KOPT-K1 (cell line): ENCODE results near the gene CAMTA1.

Experiments
- H3K27ac ChIP-seq: fragments of 200-600 bp; sonication (generic); 2 replicates; pipeline ENCODE4 v1.5.1; 2016; ENCODE audit warnings: antibody characterized with exemption, mild to moderate bottlenecking, low read depth, low read length; ENCODE audit not compliant: poor library complexity, severe bottlenecking
- H3K36me3 ChIP-seq: fragments of 200-600 bp; sonication (generic); 2 replicates; pipeline ENCODE4 v1.5.1; 2017; ENCODE audit warnings: antibody characterized with exemption, mild to moderate bottlenecking, low read length, moderate library complexity; ENCODE audit not compliant: insufficient read depth
- H3K9me3 ChIP-seq: fragments of 200-600 bp; sonication (generic); 2 replicates; pipeline ENCODE4 v1.5.1; 2017; ENCODE audit warnings: antibody characterized with exemption, low read length, mild to moderate bottlenecking; ENCODE audit not compliant: insufficient read depth, poor library complexity, severe bottlenecking

Gene CAMTA1

DNA sequence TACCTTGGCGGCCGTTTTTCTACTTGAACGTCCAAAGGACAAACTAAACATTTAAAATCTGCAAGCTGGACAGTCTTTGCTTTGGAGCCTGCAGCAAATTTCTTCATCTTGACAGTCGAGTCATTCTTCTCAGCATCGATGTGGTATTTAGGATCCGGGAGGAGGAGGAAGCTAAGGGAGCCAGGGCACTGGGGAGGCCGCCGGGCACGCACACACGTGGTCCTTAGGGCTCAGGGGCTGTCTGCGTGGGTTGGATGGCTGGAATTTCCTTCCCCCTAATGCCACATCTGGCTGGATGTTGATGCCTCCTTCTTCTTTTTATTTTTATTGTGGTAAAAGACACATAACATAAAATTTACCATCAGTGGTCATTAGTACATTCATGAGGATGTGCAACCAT lies 300.9 kb downstream of the CAMTA1 start:
- Histone ChIP-seq H3K9me3 (no peaks in the 10 kb centered on the region), H3K36me3 (no peaks in the 10 kb centered on the region), H3K27ac (no peak overlapping the region)

DNA sequence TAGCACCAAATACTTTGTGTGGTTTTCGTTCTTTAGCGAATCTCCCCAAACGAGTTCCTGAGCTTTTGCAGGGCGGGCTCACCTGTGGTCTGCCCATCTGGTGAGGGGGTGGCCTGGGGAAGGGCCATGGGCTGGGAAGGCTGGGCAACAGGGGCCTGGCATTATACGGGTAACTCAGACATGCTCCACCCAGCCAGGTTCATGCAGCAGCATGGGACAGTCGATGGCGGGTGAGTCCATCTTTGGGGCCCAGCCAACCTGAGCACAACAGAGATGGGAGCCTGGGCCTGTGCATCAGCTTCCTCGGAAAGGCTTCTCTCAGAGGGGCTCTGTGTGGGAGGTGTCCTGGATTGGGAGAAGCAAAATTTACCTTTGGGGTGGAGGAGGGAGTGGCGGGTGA lies 302.6 kb downstream of the CAMTA1 start:
- Histone ChIP-seq H3K27ac (no peak overlapping the region), H3K36me3 (no peaks in the 10 kb centered on the region), H3K9me3 (no peaks in the 10 kb centered on the region)

DNA sequence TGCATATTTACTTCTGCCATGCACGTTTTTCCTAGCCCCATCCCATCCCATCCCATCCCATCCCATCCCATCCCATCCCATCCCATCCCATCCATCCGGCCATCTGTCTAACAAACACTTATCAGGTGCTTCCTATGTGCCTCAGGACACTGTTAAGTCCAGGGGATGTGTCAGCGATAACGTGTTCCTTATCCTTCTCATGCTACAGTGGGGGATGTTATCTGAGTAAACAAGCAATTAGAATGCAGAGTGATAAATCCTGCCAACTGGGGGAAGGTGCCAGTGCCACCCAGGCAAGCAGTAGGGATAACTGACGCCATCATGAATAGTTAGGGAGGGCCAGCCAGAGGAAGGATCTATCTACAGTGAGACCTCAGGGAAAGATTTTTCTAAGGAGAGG lies 304.2 kb downstream of the CAMTA1 start:
- no peaks in the 10 kb centered on the region for H3K9me3 ChIP-seq
- no peak overlapping the region for H3K27ac ChIP-seq
- H3K36me3 ChIP-seq, result no peaks in the 10 kb centered on the region

DNA sequence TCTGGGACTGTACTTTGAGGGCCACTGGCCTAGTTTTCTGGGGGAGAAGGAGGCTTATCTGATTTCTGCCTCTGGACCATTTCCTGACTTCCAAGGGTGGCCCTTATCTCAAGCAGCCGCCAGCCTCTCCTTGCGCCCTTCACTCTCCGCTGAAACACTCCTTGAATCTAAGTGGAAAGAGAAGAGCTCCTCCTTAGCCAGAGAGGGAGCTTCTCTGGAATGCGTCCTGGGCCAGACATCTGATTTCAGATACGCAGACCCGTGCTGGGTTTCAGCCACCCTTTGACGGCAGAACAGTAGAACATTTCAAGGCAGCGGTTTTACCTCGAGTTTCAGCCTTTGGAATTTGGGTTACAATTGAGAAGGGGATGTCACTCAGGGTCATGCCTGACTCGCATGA lies 308.0 kb downstream of the CAMTA1 start:
- Histone ChIP-seq H3K27ac (no peak overlapping the region), H3K36me3 (no peaks in the 10 kb centered on the region), H3K9me3 (no peaks in the 10 kb centered on the region)

DNA sequence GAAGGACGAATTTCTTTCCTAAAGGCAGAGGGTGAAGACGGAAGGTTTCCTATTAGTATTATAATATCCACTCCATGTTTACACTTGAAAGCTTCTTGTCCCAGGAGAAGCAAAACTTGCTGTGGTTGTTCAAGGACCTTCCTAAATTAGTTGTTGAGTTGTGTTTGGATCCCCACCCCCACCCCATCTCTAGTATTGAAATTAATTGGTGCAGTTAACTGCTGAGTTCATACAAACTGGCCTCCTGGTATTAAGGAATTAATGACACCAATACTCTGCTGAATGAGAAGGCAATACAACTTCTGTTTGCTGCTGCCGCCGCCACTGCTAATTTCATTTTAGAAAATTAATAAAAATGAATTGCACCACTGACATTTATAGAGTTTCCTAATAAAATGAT lies 308.8 kb downstream of the CAMTA1 start:
- Histone ChIP-seq H3K9me3 (no peaks in the 10 kb centered on the region), H3K36me3 (no peaks in the 10 kb centered on the region), H3K27ac (no peak overlapping the region)

DNA sequence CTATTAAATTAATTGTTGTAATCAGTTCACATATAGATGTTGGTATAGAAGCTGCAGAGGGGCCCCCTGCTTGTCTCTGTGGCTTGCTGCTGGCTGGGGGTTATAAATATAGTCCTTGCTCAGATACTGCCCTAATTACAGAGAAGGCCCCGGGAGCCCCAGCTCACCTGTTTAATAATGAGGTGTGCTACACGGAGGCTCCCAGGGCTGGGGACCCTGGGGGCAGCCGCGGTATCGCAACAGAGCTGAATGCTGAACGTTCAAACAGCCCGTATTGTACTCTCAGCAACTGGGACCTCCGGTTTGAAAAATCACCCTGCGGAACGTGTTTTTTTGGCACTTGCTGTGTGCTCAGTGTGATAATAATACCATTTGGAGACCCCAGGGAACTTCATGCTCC lies 309.3 kb downstream of the CAMTA1 start:
- Histone ChIP-seq H3K9me3 (no peaks in the 10 kb centered on the region), H3K36me3 (no peaks in the 10 kb centered on the region), H3K27ac (no peak overlapping the region)

DNA sequence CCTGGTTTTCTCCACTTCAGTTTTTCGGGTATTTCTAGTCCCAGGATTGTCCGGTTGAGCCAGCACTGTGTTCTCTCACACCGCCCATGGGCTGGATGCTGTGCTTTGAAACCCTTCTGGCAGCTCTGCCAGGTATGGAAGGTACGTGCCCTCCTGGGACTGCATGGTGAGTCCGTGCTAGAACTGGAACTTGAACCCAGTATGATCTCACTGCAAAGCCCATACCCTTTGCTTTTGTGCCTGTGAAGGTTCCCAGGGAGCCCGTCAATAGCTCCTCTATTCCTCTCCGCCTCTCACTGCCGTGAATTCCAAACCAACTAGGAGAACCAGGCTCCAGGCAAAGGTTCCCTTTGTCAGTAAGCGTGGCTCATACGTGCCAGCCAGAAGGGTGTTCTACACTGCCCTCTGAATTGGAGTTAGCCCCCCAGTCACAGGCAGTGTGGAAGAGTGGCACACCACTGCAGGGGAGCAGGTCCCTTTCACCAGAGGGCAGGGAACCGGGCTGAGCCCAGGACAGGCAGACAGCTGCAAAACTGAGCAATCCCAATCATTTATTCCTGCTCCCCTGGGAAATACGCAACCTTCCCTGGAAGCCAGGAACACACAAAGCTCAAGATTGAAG lies 310.2 kb downstream of the CAMTA1 start:
- no peaks in the 10 kb centered on the region for H3K36me3 ChIP-seq
- no peak overlapping the region for H3K27ac ChIP-seq
- H3K9me3 ChIP-seq, result no peaks in the 10 kb centered on the region

DNA sequence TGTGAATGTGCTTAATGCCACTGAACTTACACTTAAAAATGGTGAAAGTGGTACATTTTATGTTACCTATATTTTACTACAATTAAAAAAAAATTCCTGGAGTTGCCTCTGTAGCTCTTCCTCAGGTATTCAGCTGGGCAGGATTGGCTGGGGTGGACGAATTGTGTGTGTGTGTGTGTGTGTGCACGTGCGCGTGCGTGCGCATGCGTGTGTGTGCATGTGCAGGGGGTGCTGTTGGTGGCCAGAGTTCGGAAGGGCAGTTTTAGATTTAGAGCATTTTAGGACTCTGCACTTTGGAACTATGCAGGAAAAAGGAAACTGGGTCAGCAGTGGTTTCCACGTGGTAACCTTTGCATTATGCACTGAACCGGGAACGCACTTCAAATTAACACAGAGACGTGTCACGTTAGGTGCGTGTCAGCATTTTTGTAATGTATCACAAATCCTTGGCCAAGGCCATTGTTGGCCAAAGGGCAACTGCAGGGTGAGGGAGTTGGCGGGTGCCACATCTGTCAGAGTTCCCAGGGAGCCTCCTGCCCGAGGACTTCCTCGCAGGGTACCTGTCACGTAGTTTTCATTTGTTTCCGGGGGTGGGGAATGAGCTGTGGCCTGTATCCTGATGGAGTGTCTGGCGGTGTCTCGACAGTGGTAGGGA lies 312.8 kb downstream of the CAMTA1 start:
- no peaks in the 10 kb centered on the region for H3K9me3 ChIP-seq
- H3K36me3 ChIP-seq, result no peaks in the 10 kb centered on the region
- no peak overlapping the region for H3K27ac ChIP-seq

DNA sequence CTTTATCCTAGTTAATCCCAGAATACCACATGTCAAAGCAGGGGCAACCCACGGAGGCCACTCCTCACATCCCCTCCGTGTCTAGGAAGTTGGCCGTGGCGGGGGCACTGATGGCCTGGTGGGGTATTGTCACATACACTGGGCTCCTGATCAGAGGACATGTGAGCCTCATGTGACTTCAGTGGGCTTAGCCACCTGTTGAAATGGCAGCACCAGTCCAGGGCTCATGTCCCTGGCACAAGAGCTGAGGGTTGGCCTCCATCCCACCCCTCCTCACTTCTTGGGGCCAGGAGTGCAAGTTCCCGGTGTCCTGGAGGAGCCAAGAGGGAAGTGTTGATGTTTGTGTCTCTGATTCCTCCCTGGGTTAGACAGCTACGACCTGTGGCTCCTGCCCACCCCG lies 313.4 kb downstream of the CAMTA1 start:
- H3K27ac ChIP-seq, result no peak overlapping the region
- no peaks in the 10 kb centered on the region for H3K36me3 ChIP-seq
- no peaks in the 10 kb centered on the region for H3K9me3 ChIP-seq

DNA sequence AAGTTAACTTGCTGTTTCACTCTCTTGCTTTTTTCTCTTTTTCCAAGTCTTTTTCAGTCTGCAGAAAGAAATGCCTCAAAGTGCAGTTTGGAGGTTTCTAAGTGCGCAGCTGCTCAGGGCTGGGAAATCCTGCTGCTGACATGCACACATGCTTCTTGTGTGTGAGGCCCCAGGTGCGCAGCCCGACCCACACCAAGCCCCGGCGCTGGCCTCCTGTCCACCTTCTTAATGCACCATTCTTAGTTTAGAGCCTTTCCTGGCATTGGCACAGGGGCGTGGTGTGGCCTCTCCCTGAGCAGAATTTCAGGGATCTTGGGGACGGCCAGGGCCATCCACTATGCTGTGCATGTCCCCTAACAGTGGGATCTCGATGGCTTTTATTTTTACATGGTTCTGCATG lies 315.2 kb downstream of the CAMTA1 start:
- Histone ChIP-seq H3K9me3 (no peaks in the 10 kb centered on the region), H3K27ac (no peak overlapping the region), H3K36me3 (no peaks in the 10 kb centered on the region)

DNA sequence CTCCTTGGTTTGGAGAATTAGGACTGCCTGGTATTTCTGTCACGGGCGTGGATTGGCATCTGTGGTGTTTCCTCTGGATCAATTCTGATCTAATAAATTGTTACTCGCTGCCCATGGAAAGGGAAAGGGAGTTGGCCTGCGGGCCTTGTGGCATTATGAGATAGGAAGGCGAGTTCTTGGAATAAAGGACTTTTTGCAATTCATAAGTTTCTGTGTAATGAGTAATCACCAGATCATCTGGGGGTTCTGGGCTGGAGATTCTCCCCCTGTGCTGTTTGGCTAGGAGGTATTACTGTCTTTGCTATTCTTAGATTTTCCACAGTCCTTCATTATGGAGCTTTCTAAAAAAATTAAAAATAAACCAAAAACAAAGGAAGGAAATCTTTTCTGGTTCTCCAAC lies 315.9 kb downstream of the CAMTA1 start:
- H3K9me3 ChIP-seq, result no peaks in the 10 kb centered on the region
- no peak overlapping the region for H3K27ac ChIP-seq
- H3K36me3 ChIP-seq, result no peaks in the 10 kb centered on the region

DNA sequence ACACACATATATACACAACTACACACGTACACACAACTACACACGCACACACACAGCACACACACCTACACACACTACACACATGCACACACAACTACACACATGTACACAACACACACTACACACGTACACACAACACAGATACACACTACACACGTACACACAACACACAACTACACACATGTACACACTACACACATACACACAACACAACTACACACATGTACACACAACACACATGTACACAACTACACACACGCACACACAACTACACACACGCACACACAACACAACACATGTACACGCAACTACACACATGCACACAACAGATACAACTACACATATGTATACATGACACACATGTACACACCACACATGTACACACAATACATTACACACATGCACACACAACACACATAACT lies 318.1 kb downstream of the CAMTA1 start:
- Histone ChIP-seq H3K27ac (no peak overlapping the region), H3K9me3 (no peaks in the 10 kb centered on the region), H3K36me3 (no peaks in the 10 kb centered on the region)

DNA sequence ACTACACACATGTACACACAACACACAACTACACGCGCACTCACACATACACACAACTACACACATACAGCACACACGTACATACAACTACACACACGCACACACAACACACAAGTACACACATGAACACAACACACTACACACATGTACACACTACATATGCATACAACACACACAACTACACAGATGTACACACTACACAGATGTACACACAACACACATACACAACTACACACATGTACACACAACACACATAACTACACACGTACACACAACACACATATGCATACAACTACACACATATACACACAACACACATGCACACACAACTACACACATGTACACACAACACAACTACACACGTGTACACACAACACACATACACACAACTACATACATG lies 318.6 kb downstream of the CAMTA1 start:
- H3K27ac ChIP-seq, result no peak overlapping the region
- H3K36me3 ChIP-seq, result no peaks in the 10 kb centered on the region
- no peaks in the 10 kb centered on the region for H3K9me3 ChIP-seq

DNA sequence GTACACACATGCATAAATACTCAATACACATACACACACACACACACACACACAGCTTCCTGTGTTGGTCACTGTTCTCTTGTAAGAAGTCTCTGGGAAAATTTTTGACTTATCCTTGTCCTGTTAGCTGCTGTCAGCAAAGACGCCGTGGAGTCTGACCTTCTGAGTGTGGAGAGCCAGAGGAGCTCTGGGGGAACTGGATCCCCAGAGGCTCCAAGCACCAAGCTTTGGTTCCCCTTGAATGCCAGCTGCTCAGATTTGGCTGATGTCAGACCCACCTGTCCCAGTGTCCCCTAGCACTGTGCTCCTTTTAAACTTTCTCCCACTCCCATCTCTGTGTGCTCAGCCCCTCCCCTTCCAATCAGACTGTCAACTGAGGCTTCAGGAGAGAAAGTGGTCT lies 319.1 kb downstream of the CAMTA1 start:
- Histone ChIP-seq H3K36me3 (no peaks in the 10 kb centered on the region), H3K27ac (no peak overlapping the region), H3K9me3 (no peaks in the 10 kb centered on the region)

DNA sequence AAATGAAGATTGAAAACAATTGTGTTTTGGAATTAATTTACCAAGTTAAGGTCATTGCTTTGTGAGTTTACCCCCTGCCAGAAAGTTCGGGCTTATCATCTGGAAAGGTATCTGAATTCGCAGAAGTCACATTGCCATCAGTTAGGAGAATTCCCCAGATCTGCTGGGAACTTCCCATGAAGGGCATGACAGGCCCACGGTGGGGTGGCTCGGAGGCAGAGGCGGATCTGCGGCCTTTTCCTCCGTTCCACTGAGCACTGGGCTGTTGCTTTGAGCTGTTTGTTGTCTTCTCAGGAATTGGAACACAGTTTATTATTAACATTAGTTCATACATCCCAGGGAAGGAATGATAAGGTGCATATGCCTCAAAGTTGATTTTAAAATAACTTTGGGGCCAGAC lies 320.0 kb downstream of the CAMTA1 start:
- Histone ChIP-seq H3K36me3 (no peaks in the 10 kb centered on the region), H3K27ac (no peak overlapping the region), H3K9me3 (no peaks in the 10 kb centered on the region)

DNA sequence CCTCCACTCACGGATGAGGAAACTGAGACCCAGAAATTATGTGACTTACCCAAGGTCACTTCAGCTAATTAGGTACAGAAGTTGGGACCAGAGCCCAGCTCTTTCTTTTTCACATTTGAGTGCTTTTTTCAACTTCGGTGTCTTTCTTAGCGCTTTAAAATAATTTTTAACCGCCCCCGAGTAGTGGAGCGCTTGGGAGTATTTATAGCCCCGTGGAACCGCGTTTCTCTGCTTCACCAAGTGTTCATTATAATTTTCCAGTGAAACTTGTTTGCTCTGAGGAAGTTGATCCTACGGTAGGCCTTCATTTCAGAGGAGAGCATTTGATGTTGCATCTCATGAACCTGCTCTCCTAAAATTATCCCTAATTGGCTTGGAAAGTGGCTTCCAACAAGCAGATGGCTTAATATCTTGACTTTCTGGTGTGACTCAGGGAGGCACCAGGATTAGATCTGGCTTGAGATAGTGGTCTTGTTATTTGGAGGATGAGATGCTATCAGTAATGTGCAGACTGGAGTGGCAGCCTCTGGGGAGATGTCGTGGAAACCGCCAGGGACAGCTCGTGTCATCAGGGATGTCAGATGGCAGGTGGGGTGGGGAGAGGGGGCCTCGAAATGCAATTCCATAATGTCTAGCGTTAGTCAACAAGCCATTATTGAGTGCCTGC lies 321.3 kb downstream of the CAMTA1 start:
- Histone ChIP-seq H3K27ac (no peak overlapping the region), H3K36me3 (no peaks in the 10 kb centered on the region), H3K9me3 (no peaks in the 10 kb centered on the region)
